A549 treated with RU486 at 1 μM for 4 hours (cell line): ENCODE results near the gene CTDP1. TPM values are rescaled to one million over a fixed set of nuclear protein-coding genes. Genes with fewer than 3 reads are reported as not detected.

Experiments
- total RNA-seq: library from RNA; stranded (reverse); fragments of 200-300 nt; extraction: Qiagen RNA extraction; gene quantifications from 5 replicates; pipeline ENCODE4 v1.2.3, GENCODE V29; 2022; ENCODE audit warnings: low read depth

CTDP1 gene, protein sequence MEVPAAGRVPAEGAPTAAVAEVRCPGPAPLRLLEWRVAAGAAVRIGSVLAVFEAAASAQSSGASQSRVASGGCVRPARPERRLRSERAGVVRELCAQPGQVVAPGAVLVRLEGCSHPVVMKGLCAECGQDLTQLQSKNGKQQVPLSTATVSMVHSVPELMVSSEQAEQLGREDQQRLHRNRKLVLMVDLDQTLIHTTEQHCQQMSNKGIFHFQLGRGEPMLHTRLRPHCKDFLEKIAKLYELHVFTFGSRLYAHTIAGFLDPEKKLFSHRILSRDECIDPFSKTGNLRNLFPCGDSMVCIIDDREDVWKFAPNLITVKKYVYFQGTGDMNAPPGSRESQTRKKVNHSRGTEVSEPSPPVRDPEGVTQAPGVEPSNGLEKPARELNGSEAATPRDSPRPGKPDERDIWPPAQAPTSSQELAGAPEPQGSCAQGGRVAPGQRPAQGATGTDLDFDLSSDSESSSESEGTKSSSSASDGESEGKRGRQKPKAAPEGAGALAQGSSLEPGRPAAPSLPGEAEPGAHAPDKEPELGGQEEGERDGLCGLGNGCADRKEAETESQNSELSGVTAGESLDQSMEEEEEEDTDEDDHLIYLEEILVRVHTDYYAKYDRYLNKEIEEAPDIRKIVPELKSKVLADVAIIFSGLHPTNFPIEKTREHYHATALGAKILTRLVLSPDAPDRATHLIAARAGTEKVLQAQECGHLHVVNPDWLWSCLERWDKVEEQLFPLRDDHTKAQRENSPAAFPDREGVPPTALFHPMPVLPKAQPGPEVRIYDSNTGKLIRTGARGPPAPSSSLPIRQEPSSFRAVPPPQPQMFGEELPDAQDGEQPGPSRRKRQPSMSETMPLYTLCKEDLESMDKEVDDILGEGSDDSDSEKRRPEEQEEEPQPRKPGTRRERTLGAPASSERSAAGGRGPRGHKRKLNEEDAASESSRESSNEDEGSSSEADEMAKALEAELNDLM
- 13.3 to 17.6 TPM (median 16.7 TPM) in 5 replicates for total RNA-seq

DNA sequence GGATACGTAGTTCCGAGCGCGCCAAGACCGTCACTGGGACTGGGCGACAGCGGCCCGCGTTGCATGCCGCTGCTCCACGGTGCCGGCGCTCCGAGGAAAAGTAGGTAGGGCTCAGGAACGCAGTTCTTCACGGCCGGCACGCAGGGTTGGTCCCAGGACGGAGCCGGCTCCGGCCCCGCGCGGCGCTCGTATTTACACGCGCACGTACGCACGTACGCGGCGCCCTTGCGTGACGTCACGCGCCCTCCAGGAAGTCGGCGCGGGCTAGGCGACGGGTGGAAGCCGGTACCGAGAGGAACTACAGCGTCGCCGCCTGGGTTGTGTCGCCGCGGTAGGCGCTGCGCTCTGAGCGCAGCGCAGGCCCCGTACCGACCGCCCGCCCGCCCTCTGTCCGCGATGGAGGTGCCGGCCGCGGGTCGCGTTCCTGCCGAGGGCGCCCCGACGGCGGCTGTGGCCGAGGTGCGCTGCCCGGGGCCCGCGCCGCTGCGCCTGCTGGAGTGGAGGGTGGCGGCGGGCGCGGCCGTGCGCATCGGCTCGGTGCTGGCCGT is at the start of gene CTDP1:
CTDP1 (plus strand) TSS at position 252 of the 548 bp plus-strand sequence; CDS start at position 397, 145 bp downstream.

DNA sequence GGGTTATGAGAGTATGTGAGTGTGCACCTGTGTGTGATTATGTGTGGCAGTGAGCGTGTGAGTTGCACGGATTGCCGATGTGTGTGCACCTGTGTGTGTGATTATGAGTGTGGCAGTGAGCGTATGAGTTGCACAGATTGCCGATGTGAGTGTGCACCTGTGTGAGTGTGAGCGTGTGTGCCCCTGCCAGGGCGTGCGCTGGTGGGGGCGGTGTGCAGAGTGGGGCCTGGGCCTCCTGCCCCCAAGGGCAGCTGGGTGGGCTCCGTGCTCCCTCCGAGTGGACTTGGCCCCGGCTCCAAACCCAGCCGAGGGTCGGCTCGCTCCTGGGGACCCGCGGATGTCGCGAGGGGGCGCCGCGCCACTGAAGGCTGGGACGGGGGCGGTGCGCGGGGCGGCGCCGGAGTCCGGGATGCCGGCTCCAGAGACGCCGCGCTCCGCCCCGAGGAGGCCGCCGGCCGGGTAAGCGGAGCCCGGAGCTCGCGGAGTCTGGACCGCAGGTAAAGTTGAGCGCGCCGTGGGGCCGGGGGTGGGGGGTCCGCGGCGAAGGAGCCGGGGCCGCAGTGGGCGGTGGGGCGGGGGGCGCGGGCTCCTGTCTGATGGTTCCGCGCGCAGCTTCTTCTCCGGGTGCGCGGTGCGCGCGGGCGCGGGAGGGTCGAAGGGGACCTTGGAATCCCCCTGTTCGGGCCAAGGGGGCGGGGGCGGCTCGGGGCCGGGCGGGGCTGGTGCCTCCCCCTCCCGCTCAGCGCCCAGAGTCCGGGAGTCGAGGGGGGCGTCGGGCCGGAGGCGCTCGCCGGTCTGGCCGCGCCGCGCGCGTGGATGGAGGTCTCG is 118.1 kb downstream of the CTDP1 start, which contains the start of gene KCNG2:
KCNG2 (plus strand) TSS at position 421 of the 828 bp plus-strand sequence. CDS start 65,730 bp downstream, outside the sequence.

Other genes starting within 250 kb of the CTDP1 start
- not detected in 5 replicates for gene KCNG2, start 118.1 kb downstream of the CTDP1 start, total RNA-seq